GM12878 (cell line): ENCODE results near the gene RAI2. TPM values are rescaled to one million over a fixed set of nuclear protein-coding genes. Genes with fewer than 3 reads are reported as not detected.

Source experiments
- ATAC-seq: fragments of 200-7000 bp; cut with Tn5 transposase; 3 replicates; pipeline ENCODE4 v1.9.1; 2020; ENCODE audit warnings: mild to moderate bottlenecking, moderate library complexity
- BruUV-seq: library from RNA; stranded (reverse); fragments of 400-500 nt; replicated peaks from 2 replicates; lab custom pipeline; 2021; lab: Mats Ljungman, UMichigan
- CTCF ChIA-PET: fragments of 300-600 bp; sonication (Branson Sonifier 250); formaldehyde crosslinking; extraction: SDS; loops from one replicate; lab custom pipeline; 2021; ENCODE audit warnings: inconsistent platforms; lab: Yijun Ruan, JAX
- POLR2A ChIA-PET: fragments of 350-600 bp; formaldehyde crosslinking; extraction: SDS; loops from one replicate; lab custom pipeline; 2021; ENCODE audit warnings: inconsistent platforms; lab: Charles Lee
- RAD21 ChIA-PET: fragments of 300-600 bp; sonication (Branson Sonifier 250); formaldehyde crosslinking; loops from one replicate; lab custom pipeline; 2023; ENCODE audit warnings: antibody characterized with exemption; ENCODE audit not compliant: unreplicated experiment; lab: Charles Lee
- SMC1A ChIA-PET: fragments of 300-600 bp; sonication (Branson Sonifier 250); formaldehyde crosslinking; loops from one replicate; lab custom pipeline; 2023; ENCODE audit not compliant: unreplicated experiment, uncharacterized antibody; lab: Charles Lee
- DNase-seq: peaks from one replicate; pipeline ENCODE4 v3.0.0-alpha.2; 2011; ENCODE audit warnings: low read depth, low spot score
- FAIRE-seq: peaks from 3 replicates; lab custom pipeline; 2011; peaks lifted over from hg19 to GRCh38; lab: Jason Lieb, UNC
- H2AFZ ChIP-seq: 2 replicates; pipeline ENCODE4 v1.6.0; 2011; ENCODE audit warnings: low read depth, low read length, control low read depth; ENCODE audit not compliant: control insufficient read depth
- H3K27ac ChIP-seq: 2 replicates; pipeline ENCODE4 v1.5.1; 2011; ENCODE audit warnings: control low read depth; ENCODE audit not compliant: control insufficient read depth, insufficient read depth
- H3K27me3 ChIP-seq, 2 experiments: replicated peaks in 1 of 2; 2 replicates each; pipeline versions ENCODE4 v1.6.0 to v1.6.1; 2011; ENCODE audit warnings: low read length in 1 of 2; ENCODE audit not compliant: control insufficient read depth in 2 of 2, insufficient read depth in 2 of 2
- H3K36me3 ChIP-seq, 2 experiments: 2 replicates each; pipeline ENCODE4 v1.5.1; 2011; ENCODE audit warnings: low read length in 1 of 2; ENCODE audit not compliant: control insufficient read depth in 2 of 2, insufficient read depth in 2 of 2
- H3K4me1 ChIP-seq: 2 replicates; pipeline ENCODE4 v1.6.1; 2011; ENCODE audit warnings: mild to moderate bottlenecking, low read length, moderate library complexity, mixed read lengths; ENCODE audit not compliant: control insufficient read depth, insufficient read depth
- H3K4me2 ChIP-seq: 2 replicates; pipeline ENCODE4 v1.6.0; 2011; ENCODE audit warnings: control low read depth; ENCODE audit not compliant: control insufficient read depth, insufficient read depth
- H3K4me3 ChIP-seq: fragments of 200-600 bp; sonication (generic); 2 replicates; pipeline ENCODE4 v1.5.1; 2016
- H3K79me2 ChIP-seq: 2 replicates; pipeline ENCODE4 v1.6.0; 2011; ENCODE audit warnings: low read length; ENCODE audit not compliant: control insufficient read depth, insufficient read depth
- H3K9ac ChIP-seq: 2 replicates; pipeline ENCODE4 v1.8.0; 2011; ENCODE audit warnings: low read length, control low read depth, mixed read lengths; ENCODE audit not compliant: control insufficient read depth, insufficient read depth
- H3K9me3 ChIP-seq: replicated peaks from 3 replicates; pipeline ENCODE4 v1.5.1; 2011; ENCODE audit warnings: mild to moderate bottlenecking, low read length; ENCODE audit not compliant: control insufficient read depth, insufficient read depth
- H4K20me1 ChIP-seq: 2 replicates; pipeline ENCODE4 v1.6.0; 2011; ENCODE audit not compliant: control insufficient read depth, insufficient read depth
- FOXM1 ChIP-seq: IDR thresholded peaks from 2 replicates; pipeline ENCODE4 v1.6.1; 2012; ENCODE audit warnings: low read depth, mild to moderate bottlenecking, inconsistent platforms, low read length, moderate library complexity
- HDAC6 ChIP-seq: fragments of 200-600 bp; sonication (generic); IDR thresholded peaks from one replicate; pipeline ENCODE4 v1.8.0; 2017; ENCODE audit warnings: antibody characterized with exemption; ENCODE audit not compliant: unreplicated experiment
- KAT2A ChIP-seq: conservative IDR thresholded peaks from 2 replicates; pipeline ENCODE4 v1.6.1; 2011; ENCODE audit warnings: low read depth, low read length; ENCODE audit not compliant: control insufficient read depth
- KLF5 ChIP-seq: fragments of 450-650 bp; IDR thresholded peaks from 2 replicates; pipeline ENCODE4 v1.6.1; 2014; ENCODE audit warnings: mild to moderate bottlenecking; ENCODE audit not compliant: partially characterized antibody
- RAD51 ChIP-seq: fragments of 450-650 bp; IDR thresholded peaks from 2 replicates; pipeline ENCODE4 v1.6.1; 2016; ENCODE audit warnings: moderate library complexity, mild to moderate bottlenecking, inconsistent platforms
- RELA ChIP-seq: fragments of 450-650 bp; IDR thresholded peaks from 2 replicates; pipeline ENCODE4 v1.8.0; 2014; ENCODE audit warnings: borderline replicate concordance; ENCODE audit not compliant: partially characterized antibody
- SMAD5 ChIP-seq: IDR thresholded peaks from 2 replicates; pipeline ENCODE4 v1.6.1; 2016; ENCODE audit warnings: antibody characterized with exemption, low read depth
- SMC3 ChIP-seq: IDR thresholded peaks from 2 replicates; pipeline ENCODE4 v1.6.1; 2011; ENCODE audit warnings: low read length, improper control_type of control experiment, borderline replicate concordance
- SREBF2 ChIP-seq: IDR thresholded peaks from 2 replicates; pipeline ENCODE4 v1.6.1; 2012; ENCODE audit warnings: mild to moderate bottlenecking, low read length
- STAT3 ChIP-seq: IDR thresholded peaks from 2 replicates; pipeline ENCODE4 v1.6.1; 2011; ENCODE audit warnings: low read depth, low read length, improper control_type of control experiment
- TCF3 ChIP-seq: IDR thresholded peaks from 2 replicates; pipeline ENCODE4 v1.6.1; 2012; ENCODE audit warnings: low read depth, mild to moderate bottlenecking, low read length, borderline replicate concordance; ENCODE audit not compliant: insufficient read depth
- YY1 ChIP-seq: IDR thresholded peaks from 2 replicates; pipeline ENCODE4 v1.6.1; 2011; ENCODE audit warnings: low read depth, mild to moderate bottlenecking, low read length
- WGBS: methylation state at CpG from one replicate; pipeline ENCODE4 v1.1.6; 2016; ENCODE audit warnings: low lambda C conversion rate; ENCODE audit not compliant: insufficient replicate concordance, insufficient coverage; ENCODE audit errors: missing lambda C conversion rate; 5-methylcytosine and 5-hydroxymethylcytosine counted together
- in situ Hi-C: fragments of 300-500 bp; cut with MboI; formaldehyde crosslinking; loops from 9 replicates; pipeline ENCODE4 v1.14.3; 2018; ENCODE audit warnings: mixed read lengths
- intact Hi-C: fragments of 100-400 bp; cut with micrococcal nuclease; formaldehyde crosslinking; loops from one replicate; pipeline ENCODE4 v1.14.2; 2022; ENCODE audit not compliant: unreplicated experiment
- polyA plus RNA-seq, 11 experiments: library from polyadenylated mRNA; depleted of rRNA in 4 of 11; unstranded in 6 of 11; stranded (reverse) in 5 of 11; fragments of >200 nt; fragmentation: Nextera tagmentation in 4 of 11; fragmentation: Illumina TruSeq in 1 of 11; extraction: Ambion mirVana in 4 of 11; extraction: Trizol in 1 of 11; gene quantifications; 1 replicate in 1 of 11; 2 replicates in 10 of 11; pipeline versions ENCODE4 v1.2.1 to v1.2.3, GENCODE V29; 2011 to 2016; ENCODE audit warnings: inconsistent platforms in 2 of 11, missing spikeins in 2 of 11, low read depth in 1 of 11
- total RNA-seq, 4 experiments: library from RNA; depleted of rRNA in 3 of 4; stranded (reverse); fragments of >200 nt in 3 of 4; fragmentation: Illumina TruSeq in 1 of 4; extraction: Trizol in 1 of 4; gene quantifications; 2 replicates each; pipeline versions ENCODE4 v1.2.1 to v1.2.3, GENCODE V29; 2013 to 2021
- TF ChIP-seq, protein P1 (sequence below): IDR thresholded peaks from 2 replicates; pipeline ENCODE4 v1.6.1; 2012; ENCODE audit warnings: improper control_type of control experiment, low read depth, low read length; ENCODE audit not compliant: insufficient replicate concordance

RAI2 gene
- total and polyA plus RNA-seq, 10 of the 15 experiments (the other 5 are each of a cell fraction or from before 2014, with no cell fraction given) = not detected

DNA sequence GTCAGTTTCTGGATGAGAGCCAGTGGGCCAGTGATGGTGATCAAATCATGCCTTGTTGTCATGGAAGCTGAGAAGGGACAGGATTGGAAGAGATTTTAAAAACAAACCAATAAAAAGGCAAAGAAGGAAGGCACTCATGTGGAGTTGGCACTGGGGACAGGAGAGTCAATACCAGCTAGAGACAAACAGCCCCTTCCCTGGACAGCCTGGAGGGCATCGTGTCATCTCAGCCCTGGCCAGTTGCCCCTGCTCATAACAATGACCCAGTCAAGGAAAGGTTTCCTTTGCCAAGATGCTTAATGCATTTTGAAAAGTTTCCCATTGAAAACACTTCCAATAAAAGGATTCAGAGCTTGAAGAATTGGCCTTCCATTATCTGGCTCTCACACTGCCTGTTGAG lies 68.3 kb downstream of the RAI2 start (continued):
- TF ChIP-seq, protein P1, sequence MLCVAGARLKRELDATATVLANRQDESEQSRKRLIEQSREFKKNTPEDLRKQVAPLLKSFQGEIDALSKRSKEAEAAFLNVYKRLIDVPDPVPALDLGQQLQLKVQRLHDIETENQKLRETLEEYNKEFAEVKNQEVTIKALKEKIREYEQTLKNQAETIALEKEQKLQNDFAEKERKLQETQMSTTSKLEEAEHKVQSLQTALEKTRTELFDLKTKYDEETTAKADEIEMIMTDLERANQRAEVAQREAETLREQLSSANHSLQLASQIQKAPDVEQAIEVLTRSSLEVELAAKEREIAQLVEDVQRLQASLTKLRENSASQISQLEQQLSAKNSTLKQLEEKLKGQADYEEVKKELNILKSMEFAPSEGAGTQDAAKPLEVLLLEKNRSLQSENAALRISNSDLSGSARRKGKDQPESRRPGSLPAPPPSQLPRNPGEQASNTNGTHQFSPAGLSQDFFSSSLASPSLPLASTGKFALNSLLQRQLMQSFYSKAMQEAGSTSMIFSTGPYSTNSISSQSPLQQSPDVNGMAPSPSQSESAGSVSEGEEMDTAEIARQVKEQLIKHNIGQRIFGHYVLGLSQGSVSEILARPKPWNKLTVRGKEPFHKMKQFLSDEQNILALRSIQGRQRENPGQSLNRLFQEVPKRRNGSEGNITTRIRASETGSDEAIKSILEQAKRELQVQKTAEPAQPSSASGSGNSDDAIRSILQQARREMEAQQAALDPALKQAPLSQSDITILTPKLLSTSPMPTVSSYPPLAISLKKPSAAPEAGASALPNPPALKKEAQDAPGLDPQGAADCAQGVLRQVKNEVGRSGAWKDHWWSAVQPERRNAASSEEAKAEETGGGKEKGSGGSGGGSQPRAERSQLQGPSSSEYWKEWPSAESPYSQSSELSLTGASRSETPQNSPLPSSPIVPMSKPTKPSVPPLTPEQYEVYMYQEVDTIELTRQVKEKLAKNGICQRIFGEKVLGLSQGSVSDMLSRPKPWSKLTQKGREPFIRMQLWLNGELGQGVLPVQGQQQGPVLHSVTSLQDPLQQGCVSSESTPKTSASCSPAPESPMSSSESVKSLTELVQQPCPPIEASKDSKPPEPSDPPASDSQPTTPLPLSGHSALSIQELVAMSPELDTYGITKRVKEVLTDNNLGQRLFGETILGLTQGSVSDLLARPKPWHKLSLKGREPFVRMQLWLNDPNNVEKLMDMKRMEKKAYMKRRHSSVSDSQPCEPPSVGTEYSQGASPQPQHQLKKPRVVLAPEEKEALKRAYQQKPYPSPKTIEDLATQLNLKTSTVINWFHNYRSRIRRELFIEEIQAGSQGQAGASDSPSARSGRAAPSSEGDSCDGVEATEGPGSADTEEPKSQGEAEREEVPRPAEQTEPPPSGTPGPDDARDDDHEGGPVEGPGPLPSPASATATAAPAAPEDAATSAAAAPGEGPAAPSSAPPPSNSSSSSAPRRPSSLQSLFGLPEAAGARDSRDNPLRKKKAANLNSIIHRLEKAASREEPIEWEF = no peak
- no peak for TF ChIP-seq HDAC6
- no peak for TF ChIP-seq KAT2A

DNA sequence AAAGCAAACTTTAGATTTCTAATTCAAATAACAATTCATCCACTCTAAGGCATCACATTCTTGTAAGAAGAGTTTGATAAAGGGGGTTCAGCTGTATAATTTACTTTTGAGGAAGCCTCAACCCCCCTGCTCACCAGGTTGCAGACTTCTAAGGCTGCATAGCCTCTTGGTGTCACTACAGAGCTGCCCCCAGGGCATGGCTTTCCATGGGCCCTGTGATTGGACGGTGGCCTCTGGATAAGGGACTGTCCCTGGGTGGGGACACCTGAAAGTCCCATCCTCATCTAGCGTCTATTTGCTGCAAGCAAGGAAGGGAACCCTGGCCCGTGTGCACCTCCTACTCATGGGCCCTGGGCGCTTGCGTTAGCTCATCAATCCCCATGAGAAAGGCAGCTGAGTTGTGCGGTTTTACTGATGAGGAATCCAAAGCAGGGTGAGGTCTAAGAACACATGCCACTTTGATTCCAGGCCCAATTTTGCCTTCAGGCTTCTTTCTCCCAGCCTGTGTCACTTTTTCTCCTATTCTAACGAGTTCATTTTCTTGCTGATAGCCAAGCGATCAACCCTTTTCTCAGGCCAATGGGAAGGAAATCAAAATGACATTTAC lies 72.0 kb downstream of the RAI2 start:
- Histone ChIP-seq H3K9ac (no peak overlapping the region), H4K20me1 (no peaks in the 10 kb centered on the region), H3K27me3 (no peaks in the 10 kb centered on the region), H2AFZ (no peak overlapping the region), H3K4me2 (no peak overlapping the region), H3K27ac (no peak overlapping the region), H3K9me3 (no peaks in the 10 kb centered on the region), H3K4me3 (no peak overlapping the region), H3K79me2 (no peaks in the 10 kb centered on the region), H3K36me3 (no peaks in the 10 kb centered on the region), H3K4me1 (no peaks in the 10 kb centered on the region)
- intact Hi-C loops = loop anchor here (2.0 kb wide), 1 partner anchor 590 kb away; no protein-coding TSS in a partner anchor
- ChIA-PET RAD21 (no interaction called here), POLR2A (no interaction called here), CTCF (interaction anchor here (0.7 to 1.3 kb wide), 4 partner anchors 10 to 588 kb away, joined by 3 to 4 read pairs (median 3); no protein-coding TSS in a partner anchor), SMC1A (no interaction called here)
- ATAC-seq = no peak
- no peak for DNase-seq
- WGBS = 32% methylated on average over 8 of the region's 8 CpGs
- in situ Hi-C loops = no loop called here
- BruUV-seq = no TSS peak
- FAIRE-seq = no peak
- TF ChIP-seq SREBF2 = no peak
- no peak for TF ChIP-seq YY1
- TF ChIP-seq STAT3 = no peak
- TF ChIP-seq RELA = no peak
- TF ChIP-seq SMAD5 = no peak
- TF ChIP-seq KLF5 = no peak
- no peak for TF ChIP-seq TCF3
- no peak for TF ChIP-seq SMC3
- TF ChIP-seq FOXM1 = no peak
- TF ChIP-seq RAD51 = no peak
